B cell (primary cell): Measurements from ENCODE around the gene KCNT1. TPM values are rescaled to one million over a fixed set of nuclear protein-coding genes. Genes with fewer than 3 reads are reported as not detected.

Source experiments
- ATAC-seq: fragments of 200-7000 bp; cut with Tn5 transposase; one replicate; pipeline ENCODE4 v1.10.0; 2021; ENCODE audit warnings: low read depth, mild to moderate bottlenecking, moderate number of reproducible peaks, moderate library complexity
- CTCF ChIA-PET: fragments of 350-600 bp; sonication (Branson Sonifier 250); formaldehyde crosslinking; loops from one replicate; lab custom pipeline; 2021; ENCODE audit warnings: antibody characterized with exemption, inconsistent platforms; lab: Charles Lee
- POLR2A ChIA-PET: fragments of 350-600 bp; sonication (Branson Sonifier 250); formaldehyde crosslinking; loops from one replicate; lab custom pipeline; 2021; ENCODE audit warnings: antibody characterized with exemption; lab: Charles Lee
- DNase-seq: peaks from one replicate; pipeline ENCODE4 v3.0.0; 2013
- H2AFZ ChIP-seq: 2 replicates; pipeline ENCODE4 v1.6.1; 2012; ENCODE audit warnings: mild to moderate bottlenecking, low read depth, low read length; ENCODE audit not compliant: insufficient read depth, poor library complexity, severe bottlenecking
- H3K27ac ChIP-seq, 2 donors: 1 replicate in 1 of 2; 2 replicates in 1 of 2; pipeline ENCODE4 v1.5.1; 2012 to 2013; ENCODE audit warnings: low read length in 2 of 2, mild to moderate bottlenecking in 2 of 2, moderate library complexity in 1 of 2
- H3K27me3 ChIP-seq, 4 experiments: fragments of 200-600 bp in 1 of 4; sonication (generic) in 1 of 4; replicated peaks in 1 of 4; 1 replicate in 2 of 4; 2 replicates in 2 of 4; pipeline versions ENCODE4 v1.6.1 to v1.7.0; 2013 to 2016; ENCODE audit warnings: low read length in 3 of 4, mild to moderate bottlenecking in 2 of 4, mixed read lengths in 1 of 4, moderate library complexity in 1 of 4; ENCODE audit not compliant: insufficient read depth in 4 of 4, control insufficient read depth in 3 of 4; ENCODE audit errors: control extremely low read depth in 1 of 4
- H3K36me3 ChIP-seq, 2 experiments: replicated peaks in 1 of 2; 1 replicate in 1 of 2; 2 replicates in 1 of 2; pipeline versions ENCODE4 v1.6.1 to v1.7.1; 2013; ENCODE audit warnings: low read length in 1 of 2; ENCODE audit not compliant: insufficient read depth in 2 of 2, control insufficient read depth in 1 of 2; ENCODE audit errors: control extremely low read depth in 1 of 2, extremely low read depth in 1 of 2
- H3K4me1 ChIP-seq, 2 donors: fragments of 200-600 bp in 1 of 2; sonication (generic) in 1 of 2; 1 replicate in 1 of 2; 2 replicates in 1 of 2; pipeline versions ENCODE4 v1.5.1 to v1.6.1; 2013 to 2017; ENCODE audit warnings: low read length in 2 of 2; ENCODE audit not compliant: control insufficient read depth in 2 of 2, insufficient read depth in 2 of 2
- H3K4me2 ChIP-seq: replicated peaks from 2 replicates; pipeline ENCODE3; 2012; ENCODE audit warnings: mild to moderate bottlenecking, low read depth, low read length; ENCODE audit not compliant: poor library complexity, severe bottlenecking
- H3K4me3 ChIP-seq, 5 experiments: fragments of 200-600 bp in 1 of 5; sonication (generic) in 1 of 5; 1 replicate in 3 of 5; 2 replicates in 2 of 5; pipeline versions ENCODE4 v1.5.1 to v1.7.0; 2011 to 2016; ENCODE audit warnings: low read length in 4 of 5, mild to moderate bottlenecking in 4 of 5, low read depth in 2 of 5, control low read depth in 1 of 5, moderate library complexity in 1 of 5; ENCODE audit not compliant: insufficient read depth in 1 of 5; ENCODE audit errors: control extremely low read depth in 1 of 5, extremely low read depth in 1 of 5
- H3K79me2 ChIP-seq: fragments of 200-600 bp; sonication (generic); one replicate; pipeline ENCODE4 v1.6.0; 2016; ENCODE audit warnings: low read length; ENCODE audit not compliant: control insufficient read depth, insufficient read depth
- H3K9ac ChIP-seq: fragments of 200-600 bp; sonication (generic); 2 replicates; pipeline ENCODE4 v1.6.1; 2017; ENCODE audit warnings: mild to moderate bottlenecking, low read length, moderate library complexity
- H3K9me3 ChIP-seq, 3 donors: one replicate each; pipeline versions ENCODE4 v1.6.1 to v1.7.1; 2013; ENCODE audit warnings: low read length in 2 of 3; ENCODE audit not compliant: control insufficient read depth in 2 of 3, insufficient read depth in 1 of 3; ENCODE audit errors: control extremely low read depth in 1 of 3
- H4K20me1 ChIP-seq: 2 replicates; pipeline ENCODE4 v1.6.0; 2012; ENCODE audit warnings: mild to moderate bottlenecking, low read length; ENCODE audit not compliant: insufficient read depth, control insufficient read depth, poor library complexity, severe bottlenecking
- H3K27ac Mint-ChIP-seq: one replicate; pipeline ENCODE4 v1.8.0; 2021; ENCODE audit warnings: mixed read lengths
- H3K27me3 Mint-ChIP-seq: one replicate; pipeline ENCODE4 v1.8.0; 2021; ENCODE audit warnings: mixed read lengths
- H3K4me1 Mint-ChIP-seq: one replicate; pipeline ENCODE4 v1.8.0; 2021; ENCODE audit warnings: mixed read lengths
- H3K4me3 Mint-ChIP-seq: one replicate; pipeline ENCODE4 v1.8.0; 2021; ENCODE audit warnings: mixed read lengths
- H3K9me3 Mint-ChIP-seq: one replicate; pipeline ENCODE4 v1.8.0; 2022; ENCODE audit warnings: mixed read lengths; ENCODE audit not compliant: insufficient read depth
- EZH2 ChIP-seq: IDR thresholded peaks from 2 replicates; pipeline ENCODE4 v1.6.1; 2012; ENCODE audit warnings: borderline replicate concordance, low read depth, mild to moderate bottlenecking, moderate library complexity, low read length; ENCODE audit not compliant: insufficient read depth, poor library complexity, severe bottlenecking
- WGBS: methylation state at CpG from one replicate; pipeline ENCODE4 v1.1.5; 2013; ENCODE audit warnings: missing lambda C conversion rate; ENCODE audit not compliant: insufficient coverage; 5-methylcytosine and 5-hydroxymethylcytosine counted together
- intact Hi-C: fragments of 100-400 bp; cut with micrococcal nuclease; formaldehyde crosslinking; loops from one replicate; pipeline ENCODE4 v1.10.0; 2022
- polyA plus RNA-seq: library from polyadenylated mRNA; depleted of rRNA; stranded (reverse); fragments of >200 nt; gene quantifications from 2 replicates; pipeline ENCODE4 v1.2.3, GENCODE V29; 2012
- total RNA-seq, 2 donors: library from RNA; stranded (reverse); fragments of 120-200 nt in 1 of 2; gene quantifications; 1 replicate in 1 of 2; 2 replicates in 1 of 2; pipeline versions ENCODE4 v1.2.3 to v1.2.4, GENCODE V29; 2013 to 2022
- TF ChIP-seq, protein P1 (sequence below): fragments of 200-600 bp; IDR thresholded peaks from one replicate; pipeline ENCODE4 v1.8.0; 2022; ENCODE audit warnings: antibody characterized with exemption, mild to moderate bottlenecking

The KCNT1 gene
- total and polyA plus RNA-seq, 2 donors (not counting 1 experiment from before 2014, with no cell fraction given) = not detected

DNA sequence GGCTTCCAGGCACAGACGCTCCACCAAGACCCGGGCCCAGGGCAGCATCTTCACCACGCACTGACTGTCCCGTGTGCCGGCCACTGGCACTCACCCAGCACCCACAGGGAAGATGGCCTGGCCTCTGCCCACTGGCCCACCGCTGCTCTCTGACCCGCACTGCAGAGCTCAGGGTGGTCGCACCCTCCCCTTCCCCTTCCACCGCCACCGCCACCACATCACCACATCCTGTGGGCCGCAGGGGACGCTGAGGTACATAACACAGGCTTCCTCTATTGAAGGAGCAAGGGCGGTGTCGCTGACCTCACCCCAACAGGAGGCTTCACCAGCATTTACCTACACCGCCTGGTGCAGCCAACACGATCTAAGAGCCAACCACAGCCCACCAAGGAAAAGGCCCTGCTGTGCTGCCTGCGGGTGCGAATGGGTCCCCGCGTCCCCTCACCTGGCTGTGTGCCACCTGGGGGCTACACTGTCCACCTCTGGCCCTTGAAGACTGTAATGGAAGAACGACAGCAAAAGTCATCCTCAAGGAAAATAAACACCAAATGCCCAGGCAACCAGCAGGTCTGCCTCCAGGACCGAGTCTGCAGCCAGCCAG is 103.5 kb downstream of the KCNT1 start:
- no peak overlapping the region for H3K4me3 ChIP-seq
- no peak overlapping the region for H3K27ac Mint-ChIP-seq
- H3K4me1 Mint-ChIP-seq = no peaks in the 10 kb centered on the region

DNA sequence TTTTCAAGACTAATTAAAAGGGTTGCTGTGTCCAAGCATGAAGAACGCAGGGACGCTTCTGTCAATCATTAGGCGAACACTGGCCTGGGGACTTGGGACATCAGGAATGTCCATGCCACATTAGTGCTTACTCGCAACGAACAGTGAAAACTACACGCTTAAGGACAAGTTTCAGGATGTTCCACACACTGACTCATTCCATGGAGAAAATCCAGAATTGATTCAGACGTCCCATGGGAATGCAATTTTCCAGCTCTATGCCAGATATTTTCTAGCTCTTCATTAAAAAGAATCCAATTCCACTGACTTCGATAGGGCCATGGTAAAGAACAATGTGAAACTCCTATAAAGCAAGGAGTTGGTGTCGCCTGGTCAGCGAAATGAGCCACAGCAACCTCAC is 107.2 kb downstream of the KCNT1 start:
- POLR2A ChIA-PET = no interaction called here
- no peak overlapping the region for H2AFZ ChIP-seq
- CTCF ChIA-PET = no interaction called here
- intact Hi-C loops = no loop called here
- no peaks in the 10 kb centered on the region for H3K9me3 Mint-ChIP-seq
- H4K20me1 ChIP-seq = no peaks in the 10 kb centered on the region
- no peak overlapping the region for H3K4me3 Mint-ChIP-seq
- no peaks in the 10 kb centered on the region for H3K9me3 ChIP-seq
- TF ChIP-seq EZH2 = no peak
- TF ChIP-seq, protein P1, sequence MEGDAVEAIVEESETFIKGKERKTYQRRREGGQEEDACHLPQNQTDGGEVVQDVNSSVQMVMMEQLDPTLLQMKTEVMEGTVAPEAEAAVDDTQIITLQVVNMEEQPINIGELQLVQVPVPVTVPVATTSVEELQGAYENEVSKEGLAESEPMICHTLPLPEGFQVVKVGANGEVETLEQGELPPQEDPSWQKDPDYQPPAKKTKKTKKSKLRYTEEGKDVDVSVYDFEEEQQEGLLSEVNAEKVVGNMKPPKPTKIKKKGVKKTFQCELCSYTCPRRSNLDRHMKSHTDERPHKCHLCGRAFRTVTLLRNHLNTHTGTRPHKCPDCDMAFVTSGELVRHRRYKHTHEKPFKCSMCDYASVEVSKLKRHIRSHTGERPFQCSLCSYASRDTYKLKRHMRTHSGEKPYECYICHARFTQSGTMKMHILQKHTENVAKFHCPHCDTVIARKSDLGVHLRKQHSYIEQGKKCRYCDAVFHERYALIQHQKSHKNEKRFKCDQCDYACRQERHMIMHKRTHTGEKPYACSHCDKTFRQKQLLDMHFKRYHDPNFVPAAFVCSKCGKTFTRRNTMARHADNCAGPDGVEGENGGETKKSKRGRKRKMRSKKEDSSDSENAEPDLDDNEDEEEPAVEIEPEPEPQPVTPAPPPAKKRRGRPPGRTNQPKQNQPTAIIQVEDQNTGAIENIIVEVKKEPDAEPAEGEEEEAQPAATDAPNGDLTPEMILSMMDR = no peak
- no peaks in the 10 kb centered on the region for H3K4me1 Mint-ChIP-seq
- H3K27ac ChIP-seq = no peak overlapping the region
- no peaks in the 10 kb centered on the region for H3K27me3 Mint-ChIP-seq
- no peak for DNase-seq
- H3K4me2 ChIP-seq = no peak overlapping the region
- H3K27me3 ChIP-seq = no peaks in the 10 kb centered on the region
- ATAC-seq = no peak
- no peaks in the 10 kb centered on the region for H3K4me1 ChIP-seq
- no peak overlapping the region for H3K4me3 ChIP-seq
- peaks cover 3 to 26% of the 10 kb centered on the region in 2 experiments for H3K36me3 ChIP-seq
- WGBS = over 99% methylated on average over 7 of the region's 10 CpGs
- no peaks in the 10 kb centered on the region for H3K79me2 ChIP-seq
- no peak overlapping the region for H3K27ac Mint-ChIP-seq
- no peak overlapping the region for H3K9ac ChIP-seq

More for the DNA sequence above, 103.5 kb downstream of the KCNT1 start:
- Histone ChIP-seq H3K9ac (no peak overlapping the region), H3K27ac (no peak overlapping the region), H2AFZ (no peak overlapping the region), H3K4me2 (no peak overlapping the region), H3K79me2 (no peaks in the 10 kb centered on the region), H3K36me3 (peaks cover 2 to 5% of the 10 kb centered on the region in 2 experiments), H3K4me1 (no peaks in the 10 kb centered on the region), H3K27me3 (no peaks in the 10 kb centered on the region), H4K20me1 (no peaks in the 10 kb centered on the region), H3K9me3 (peaks cover 0 to 3% (median 0%) of the 10 kb centered on the region in 3 donors)
- no peaks in the 10 kb centered on the region for H3K27me3 Mint-ChIP-seq
- no peak overlapping the region for H3K4me3 Mint-ChIP-seq
- intact Hi-C loops = no loop called here
- ATAC-seq (no peak), DNase-seq (no peak)
- CTCF ChIA-PET = no interaction called here
- POLR2A ChIA-PET = no interaction called here
- WGBS = 66% methylated on average over 22 of the region's 22 CpGs
- H3K9me3 Mint-ChIP-seq = no peaks in the 10 kb centered on the region
- TF ChIP-seq, protein P1 = no peak
- TF ChIP-seq EZH2 = no peak
